HG02885 (cell line): ENCODE measurements around the gene EEF1A1.
"Not testable (repeated sequence)": the region's sequence is repeated elsewhere in the genome, so short reads cannot be mapped to it uniquely, and the experiment has no call there.

Experiments
- ATAC-seq: cut with Tn5 transposase; IDR thresholded peaks from one replicate; pipeline ENCODE4 v1.9.1; 2021; ENCODE audit warnings: mild to moderate bottlenecking; ENCODE audit not compliant: unreplicated experiment, poor library complexity

The EEF1A1 gene

GRCh38 chr6:73538116-73538779 lies 17.4 kb upstream of the EEF1A1 start:
- ATAC-seq, result no peak

GRCh38 chr6:73537677-73538076 lies 16.8 kb upstream of the EEF1A1 start:
- no peak for ATAC-seq

GRCh38 chr6:73534628-73535027 lies 13.8 kb upstream of the EEF1A1 start:
- no peak for ATAC-seq

- no peak for ATAC-seq
These were observed 11.5 kb upstream of the EEF1A1 start for GRCh38 chr6:73532293-73532692.

- ATAC-seq, result no peak
These were observed 8.1 kb upstream of the EEF1A1 start for GRCh38 chr6:73528897-73529296.

- no peak for ATAC-seq
These were observed 4.9 kb upstream of the EEF1A1 start for GRCh38 chr6:73525546-73526330.

GRCh38 chr6:73523434-73524123 lies 2.7 kb upstream of the EEF1A1 start:
- ATAC-seq, result peak; percentile 55

- peak; percentile 37 for ATAC-seq
These were observed 636 bp upstream of the EEF1A1 start for GRCh38 chr6:73521351-73521985.

- no peak for ATAC-seq
These were observed 725 bp downstream of the EEF1A1 start for GRCh38 chr6:73519926-73520687.

- ATAC-seq, result not testable (repeated sequence)
These were observed 1.6 kb downstream of the EEF1A1 start for GRCh38 chr6:73518982-73519881.

- not testable (repeated sequence) for ATAC-seq
These were observed 2.5 kb downstream of the EEF1A1 start for GRCh38 chr6:73518100-73518981.

- no peak for ATAC-seq
These were observed 4.0 kb downstream of the EEF1A1 start for GRCh38 chr6:73516514-73517489.

- ATAC-seq, result peak; percentile 45
These were observed 5.6 kb downstream of the EEF1A1 start for GRCh38 chr6:73515204-73515655.

- peak; percentile 19 for ATAC-seq
These were observed 6.1 kb downstream of the EEF1A1 start for GRCh38 chr6:73514746-73515110.

- peak; percentile 0 for ATAC-seq
These were observed 7.4 kb downstream of the EEF1A1 start for GRCh38 chr6:73513496-73513854.

GRCh38 chr6:73511796-73512195 lies 9.0 kb downstream of the EEF1A1 start:
- ATAC-seq, result no peak

- ATAC-seq, result no peak
These were observed 11.0 kb downstream of the EEF1A1 start for GRCh38 chr6:73509851-73510250.
